GM18519 (cell line): ENCODE data around the gene MYL5.
"Not testable (repeated sequence)": the region's sequence is repeated elsewhere in the genome, so short reads cannot be mapped to it uniquely, and the experiment has no call there.

Source experiments
- ATAC-seq: cut with Tn5 transposase; IDR thresholded peaks from one replicate; pipeline ENCODE4 v1.9.1; 2021; ENCODE audit warnings: mild to moderate bottlenecking, moderate library complexity; ENCODE audit not compliant: unreplicated experiment, low FRiP score

The MYL5 gene

GRCh38 chr4:635851-636627 lies 38.3 kb upstream of the MYL5 start:
- ATAC-seq = no peak

DNA sequence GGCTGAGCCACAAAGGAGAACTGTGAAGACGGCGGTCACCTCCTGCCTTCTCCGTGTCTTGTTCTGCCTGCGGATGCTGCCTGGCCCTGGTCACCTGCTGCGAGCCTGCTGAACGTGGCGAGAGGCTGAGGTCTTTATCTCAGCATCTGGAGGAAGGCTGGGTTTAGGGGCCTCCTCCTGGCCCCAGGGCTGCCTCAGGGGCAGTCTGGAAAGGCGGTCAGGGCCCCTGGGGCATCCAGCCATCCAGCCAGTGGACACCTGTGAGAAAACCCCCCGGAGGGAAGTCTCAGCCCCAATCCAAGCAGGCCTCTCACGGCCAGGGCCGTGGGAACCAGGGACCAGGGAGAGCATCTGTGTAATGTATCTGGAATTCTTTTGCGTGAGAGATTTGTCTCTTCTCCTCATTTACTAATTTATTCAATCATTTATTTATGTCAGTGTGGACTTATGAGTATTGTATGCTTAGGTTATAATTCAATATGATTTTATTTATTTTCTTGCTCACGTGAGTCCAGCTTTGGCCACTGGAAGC lies 37.6 kb upstream of the MYL5 start:
- ATAC-seq = no peak

GRCh38 chr4:637536-638280 lies 36.6 kb upstream of the MYL5 start:
- no peak for ATAC-seq

GRCh38 chr4:642366-642765 lies 32.0 kb upstream of the MYL5 start:
- ATAC-seq = not testable (repeated sequence)

DNA sequence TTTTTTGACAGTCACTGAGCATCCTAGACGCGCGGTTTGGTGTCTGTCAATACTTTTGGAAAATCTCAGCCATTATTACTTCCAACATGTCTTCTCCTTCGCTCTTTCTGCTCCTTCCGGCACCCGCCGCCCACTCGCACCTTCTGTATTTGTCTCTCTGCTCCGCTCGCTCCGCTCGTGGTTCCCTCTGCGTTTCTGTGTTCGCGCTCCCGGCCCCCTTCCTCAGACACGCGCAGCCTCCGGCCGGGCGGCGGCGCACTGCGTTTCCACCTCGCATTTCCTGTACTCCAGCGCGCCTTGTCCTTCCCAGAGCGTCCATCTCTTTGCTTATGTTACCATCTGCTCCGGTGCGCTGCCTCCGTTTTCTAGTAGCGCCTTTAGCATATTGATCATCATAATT lies 27.9 kb upstream of the MYL5 start:
- no peak for ATAC-seq

- no peak for ATAC-seq
Measured at GRCh38 chr4:647481-647880, 26.9 kb upstream of the MYL5 start.

- ATAC-seq = no peak
Measured at GRCh38 chr4:648579-649292, 25.6 kb upstream of the MYL5 start.

GRCh38 chr4:649293-649625 lies 25.1 kb upstream of the MYL5 start:
- no peak for ATAC-seq

DNA sequence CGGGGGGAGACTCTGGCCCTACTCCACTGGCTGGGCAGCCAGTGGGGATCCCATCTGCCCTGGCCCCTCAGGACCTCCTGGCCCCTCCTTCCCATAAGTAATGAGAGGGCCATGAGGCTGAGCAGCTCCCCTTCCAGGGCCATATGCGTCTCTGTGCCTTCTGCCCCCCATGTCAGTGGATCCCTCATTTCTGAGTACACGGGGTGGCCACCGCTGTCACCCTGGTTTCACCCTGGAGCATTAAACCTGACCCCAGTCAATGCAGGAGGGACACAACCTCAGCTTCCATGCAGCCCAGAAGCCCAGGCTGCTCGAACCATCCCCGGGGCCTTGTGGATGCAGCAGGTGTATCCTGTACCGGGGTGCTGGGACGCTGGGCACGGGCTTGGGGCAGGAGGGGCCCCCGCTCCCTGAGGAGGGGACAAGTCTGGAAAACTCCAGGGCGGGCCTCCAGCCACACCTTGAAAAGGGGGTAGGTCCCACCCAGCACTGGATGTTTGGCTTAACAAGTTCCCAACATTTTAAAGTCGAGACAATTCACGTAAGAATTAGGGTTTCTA lies 24.5 kb upstream of the MYL5 start:
- no peak for ATAC-seq

DNA sequence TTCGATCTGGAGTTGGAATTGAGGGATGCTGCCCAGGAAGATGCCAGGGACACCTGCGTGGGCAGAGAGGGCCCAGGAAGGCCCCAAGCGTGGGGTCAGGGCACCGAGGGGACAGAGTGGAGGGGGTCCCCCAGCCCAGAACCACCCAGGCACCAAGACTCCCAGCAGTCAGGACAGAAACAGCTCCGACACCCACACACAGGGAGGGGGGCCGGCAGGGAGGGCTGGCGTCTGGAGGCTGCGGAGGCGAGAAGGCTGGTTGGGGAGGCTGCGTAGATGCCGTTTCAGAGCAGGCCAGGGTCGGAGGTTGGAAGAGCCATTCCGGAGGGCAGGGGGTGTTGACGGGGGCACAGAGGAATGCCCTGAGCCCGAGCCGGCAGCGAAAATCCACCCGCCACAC lies 23.9 kb upstream of the MYL5 start:
- no peak for ATAC-seq

DNA sequence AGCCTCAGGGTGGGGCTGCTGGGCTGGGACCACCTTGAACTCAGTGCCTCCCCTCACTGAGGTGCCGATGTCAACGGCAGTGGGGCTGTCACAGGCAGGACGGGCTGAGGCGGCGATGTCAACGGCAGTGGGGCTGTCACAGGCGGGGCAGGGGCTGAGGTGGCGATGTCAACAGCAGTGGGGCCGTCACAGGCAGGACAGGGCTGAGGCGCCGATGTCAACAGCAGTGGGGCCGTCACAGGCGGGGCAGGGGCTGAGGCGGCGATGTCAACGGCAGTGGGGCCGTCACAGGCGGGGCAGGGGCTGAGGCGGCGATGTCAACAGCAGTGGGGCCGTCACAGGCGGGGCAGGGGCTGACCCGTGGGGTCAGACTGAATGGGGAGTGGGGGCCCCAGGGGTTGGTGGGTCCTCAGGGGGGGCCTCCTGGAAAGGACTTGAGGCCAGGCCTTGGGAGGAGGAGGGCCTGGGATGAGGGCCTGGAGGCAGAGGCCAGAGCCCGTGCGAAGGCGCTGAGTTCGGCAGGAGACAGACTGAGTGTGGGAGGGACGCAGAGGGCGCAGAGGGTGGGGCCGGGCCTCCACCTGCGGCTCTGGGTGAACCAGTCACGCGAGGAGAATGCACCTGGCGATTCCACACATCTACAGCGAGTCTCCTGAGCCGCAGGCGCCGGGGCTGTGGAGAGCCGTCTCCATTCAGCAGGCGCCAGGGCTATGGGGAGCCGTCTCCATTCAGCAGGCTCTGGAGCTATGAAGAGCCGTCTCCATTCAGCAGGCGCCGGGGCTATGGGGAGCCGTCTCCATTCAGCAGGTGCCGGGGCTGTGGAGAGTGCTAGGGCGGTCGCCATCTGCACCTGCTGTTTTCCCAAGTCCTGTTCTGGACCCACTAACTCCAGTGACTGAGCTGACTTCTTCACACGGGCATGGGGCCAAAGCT lies 23.1 kb upstream of the MYL5 start:
- no peak for ATAC-seq

GRCh38 chr4:651884-652642 lies 22.3 kb upstream of the MYL5 start:
- no peak for ATAC-seq

GRCh38 chr4:653080-653821 lies 21.1 kb upstream of the MYL5 start:
- ATAC-seq = no peak

DNA sequence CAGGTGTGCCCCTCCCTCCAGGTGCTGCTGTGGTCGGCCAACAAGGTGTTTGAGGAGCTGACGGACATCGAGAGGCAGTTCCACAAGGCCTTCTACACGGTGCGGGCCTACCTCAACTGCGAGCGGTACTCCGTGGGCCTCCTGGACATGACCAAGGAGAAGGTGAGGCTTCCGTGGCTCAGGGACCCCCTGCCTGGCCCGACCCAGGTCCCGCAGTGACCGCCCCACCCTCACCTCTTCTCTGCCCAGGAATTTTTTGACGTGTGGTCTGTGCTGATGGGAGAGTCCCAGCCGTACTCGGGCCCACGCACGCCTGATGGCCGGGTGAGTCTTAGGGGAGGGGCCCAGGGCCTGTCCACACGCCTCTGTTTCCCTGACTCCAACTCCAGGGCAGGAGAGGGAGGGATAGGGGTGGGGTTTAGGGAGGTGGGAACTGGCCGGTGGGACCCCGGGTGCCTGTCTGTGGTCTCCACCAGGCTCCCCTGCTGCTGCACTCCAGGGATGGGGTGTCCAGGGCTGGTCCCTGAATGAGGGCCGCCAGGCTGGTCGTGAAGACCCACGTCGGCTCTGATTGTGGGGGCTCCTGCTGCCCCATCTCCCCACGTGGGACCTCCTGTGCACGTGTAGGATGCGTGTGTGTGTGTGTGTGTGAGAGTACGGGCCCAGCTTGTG lies 20.4 kb upstream of the MYL5 start:
- ATAC-seq = no peak

DNA sequence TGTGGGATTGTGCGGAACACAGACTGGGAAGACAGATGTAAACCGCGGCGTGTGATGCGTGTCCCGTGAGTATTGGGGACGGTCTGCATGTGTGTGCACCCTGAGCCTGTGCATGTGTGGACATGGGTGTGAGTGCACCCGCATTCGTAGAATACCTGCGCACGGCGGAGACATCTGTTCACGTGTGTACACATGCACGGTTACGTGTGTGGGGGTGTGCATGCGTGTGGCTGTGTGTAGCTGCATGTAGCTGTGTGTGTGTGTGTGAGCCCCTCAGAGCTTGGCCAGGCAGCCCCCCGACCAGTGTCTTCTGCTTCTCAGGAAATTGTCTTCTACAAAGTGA lies 19.9 kb upstream of the MYL5 start:
- ATAC-seq = no peak

DNA sequence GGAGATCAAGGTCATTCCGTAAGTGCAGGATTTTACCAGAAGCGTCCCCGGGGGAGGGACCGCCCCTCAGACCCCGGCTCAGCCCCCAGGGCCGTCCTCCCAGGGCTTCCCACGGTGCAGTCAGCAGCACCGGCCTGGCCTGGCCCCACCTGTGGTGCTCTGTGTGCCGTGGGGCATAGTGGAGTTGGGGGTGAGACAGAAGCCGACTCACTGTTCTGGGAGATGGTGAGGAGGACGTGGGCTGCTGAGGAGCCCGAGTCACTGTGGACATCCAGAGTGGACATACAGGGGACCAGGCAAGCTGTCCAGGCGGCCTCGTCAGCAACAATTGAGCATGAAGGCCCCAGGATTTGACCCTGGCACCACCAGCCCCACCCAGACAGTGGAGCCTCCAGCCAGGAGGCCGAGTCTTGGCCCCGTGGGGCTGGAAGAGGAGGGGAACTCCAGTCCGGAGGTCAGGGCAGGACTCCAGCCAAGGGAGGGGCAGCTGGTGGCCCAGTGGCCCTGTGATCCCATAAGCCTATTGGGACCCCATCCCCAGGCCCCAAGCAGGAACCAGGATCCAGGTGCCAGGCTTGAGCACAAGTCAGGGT lies 19.4 kb upstream of the MYL5 start:
- ATAC-seq = no peak

DNA sequence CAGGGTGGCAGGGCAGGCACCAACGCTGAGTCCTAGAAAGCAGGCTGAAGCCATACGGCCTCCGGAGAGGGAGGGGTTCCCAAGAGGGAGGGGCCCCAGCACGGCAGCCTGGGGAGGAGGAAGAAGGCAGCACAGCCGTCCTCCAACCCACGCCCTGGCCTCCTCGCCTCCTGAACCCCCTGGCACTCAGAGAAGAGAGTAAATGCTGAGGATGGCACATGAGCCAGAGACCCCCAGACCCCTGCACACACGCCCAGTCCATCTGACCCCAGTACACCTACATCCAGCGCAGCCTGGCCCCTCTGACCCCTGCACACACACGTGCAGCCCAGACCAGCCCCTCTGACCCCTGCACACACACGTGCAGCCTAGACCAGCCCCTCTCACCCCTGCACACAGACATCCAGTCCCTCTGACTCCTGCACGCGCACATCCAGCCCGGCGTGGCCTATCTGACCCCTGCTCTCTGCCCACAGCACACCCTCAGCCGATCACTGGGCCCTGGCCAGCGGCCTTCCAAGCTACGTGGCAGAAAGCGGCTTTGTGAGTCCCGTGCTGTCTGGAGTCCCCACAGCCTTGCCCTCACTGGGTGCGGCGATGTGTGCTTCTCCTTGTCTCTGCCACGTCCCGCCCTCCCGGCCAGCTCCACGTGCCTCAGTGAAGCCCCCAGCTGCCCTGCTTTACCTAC lies 18.7 kb upstream of the MYL5 start:
- no peak for ATAC-seq
